Ishikawa (cell line): Measurements from ENCODE around the gene DCAF6.

ENCODE experiments used
- CEBPB ChIP-seq: IDR thresholded peaks from 2 replicates; pipeline ENCODE4 v1.6.1; 2012
- CREB1 ChIP-seq: IDR thresholded peaks from 2 replicates; pipeline ENCODE4 v1.6.1; 2012; ENCODE audit warnings: low read depth
- EP300 ChIP-seq: IDR thresholded peaks from 2 replicates; pipeline ENCODE4 v1.6.1; 2012; ENCODE audit warnings: borderline replicate concordance
- NFIC ChIP-seq: IDR thresholded peaks from 2 replicates; pipeline ENCODE4 v1.6.1; 2012
- RAD21 ChIP-seq: IDR thresholded peaks from 2 replicates; pipeline ENCODE4 v1.6.1; 2012; ENCODE audit warnings: low read depth
- TAF1 ChIP-seq: IDR thresholded peaks from 2 replicates; pipeline ENCODE4 v1.6.1; 2012; ENCODE audit warnings: low read depth, mild to moderate bottlenecking
- TF ChIP-seq, protein P1 (sequence below): IDR thresholded peaks from 2 replicates; pipeline ENCODE4 v1.6.1; 2012
- TF ChIP-seq, protein P2 (sequence below): IDR thresholded peaks from 2 replicates; pipeline ENCODE4 v1.6.1; 2012; ENCODE audit warnings: low read depth, mild to moderate bottlenecking

DNA sequence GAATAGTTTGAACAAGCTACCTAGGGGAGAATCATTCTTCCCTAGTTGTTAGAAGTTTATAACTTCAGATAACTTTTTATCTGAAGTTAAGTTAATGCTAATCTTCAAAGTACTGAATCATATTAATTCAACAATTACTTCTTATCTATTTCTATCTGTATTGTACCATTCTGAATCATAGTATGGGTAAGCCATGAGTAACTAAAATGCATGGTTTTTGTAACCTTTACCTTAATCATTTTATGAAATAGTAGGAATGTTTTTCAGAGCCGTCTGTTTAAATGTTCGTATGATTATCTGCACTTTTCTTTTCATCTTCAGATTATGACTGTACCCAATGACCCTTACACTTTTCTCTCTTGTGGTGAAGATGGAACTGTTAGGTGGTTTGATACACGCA is 50.7 kb downstream of the DCAF6 start:
- no peak for TF ChIP-seq TAF1
- TF ChIP-seq, protein P1, sequence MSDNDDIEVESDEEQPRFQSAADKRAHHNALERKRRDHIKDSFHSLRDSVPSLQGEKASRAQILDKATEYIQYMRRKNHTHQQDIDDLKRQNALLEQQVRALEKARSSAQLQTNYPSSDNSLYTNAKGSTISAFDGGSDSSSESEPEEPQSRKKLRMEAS: no peak
- TF ChIP-seq, protein P2, sequence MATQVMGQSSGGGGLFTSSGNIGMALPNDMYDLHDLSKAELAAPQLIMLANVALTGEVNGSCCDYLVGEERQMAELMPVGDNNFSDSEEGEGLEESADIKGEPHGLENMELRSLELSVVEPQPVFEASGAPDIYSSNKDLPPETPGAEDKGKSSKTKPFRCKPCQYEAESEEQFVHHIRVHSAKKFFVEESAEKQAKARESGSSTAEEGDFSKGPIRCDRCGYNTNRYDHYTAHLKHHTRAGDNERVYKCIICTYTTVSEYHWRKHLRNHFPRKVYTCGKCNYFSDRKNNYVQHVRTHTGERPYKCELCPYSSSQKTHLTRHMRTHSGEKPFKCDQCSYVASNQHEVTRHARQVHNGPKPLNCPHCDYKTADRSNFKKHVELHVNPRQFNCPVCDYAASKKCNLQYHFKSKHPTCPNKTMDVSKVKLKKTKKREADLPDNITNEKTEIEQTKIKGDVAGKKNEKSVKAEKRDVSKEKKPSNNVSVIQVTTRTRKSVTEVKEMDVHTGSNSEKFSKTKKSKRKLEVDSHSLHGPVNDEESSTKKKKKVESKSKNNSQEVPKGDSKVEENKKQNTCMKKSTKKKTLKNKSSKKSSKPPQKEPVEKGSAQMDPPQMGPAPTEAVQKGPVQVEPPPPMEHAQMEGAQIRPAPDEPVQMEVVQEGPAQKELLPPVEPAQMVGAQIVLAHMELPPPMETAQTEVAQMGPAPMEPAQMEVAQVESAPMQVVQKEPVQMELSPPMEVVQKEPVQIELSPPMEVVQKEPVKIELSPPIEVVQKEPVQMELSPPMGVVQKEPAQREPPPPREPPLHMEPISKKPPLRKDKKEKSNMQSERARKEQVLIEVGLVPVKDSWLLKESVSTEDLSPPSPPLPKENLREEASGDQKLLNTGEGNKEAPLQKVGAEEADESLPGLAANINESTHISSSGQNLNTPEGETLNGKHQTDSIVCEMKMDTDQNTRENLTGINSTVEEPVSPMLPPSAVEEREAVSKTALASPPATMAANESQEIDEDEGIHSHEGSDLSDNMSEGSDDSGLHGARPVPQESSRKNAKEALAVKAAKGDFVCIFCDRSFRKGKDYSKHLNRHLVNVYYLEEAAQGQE: no peak
- TF ChIP-seq CEBPB: no peak
- no peak for TF ChIP-seq CREB1
- no peak for TF ChIP-seq EP300
- no peak for TF ChIP-seq RAD21
- TF ChIP-seq NFIC: no peak
